Right atrium auricular region (tissue), 2 donors: ENCODE data around the gene ATG2A. TPM values are rescaled to one million over a fixed set of nuclear protein-coding genes. Genes with fewer than 3 reads are reported as not detected.

Source experiments
- DNase-seq: peaks from one replicate; pipeline ENCODE4 v3.0.0-alpha.2; 2019; ENCODE audit warnings: low spot score
- H3K27ac ChIP-seq, 2 donors: fragments of 200-600 bp; sonication (generic); 1 replicate in 1 of 2; 2 replicates in 1 of 2; pipeline ENCODE4 v1.5.1; 2016 to 2019
- H3K27me3 ChIP-seq, 2 donors: fragments of 200-600 bp; sonication (generic); one replicate each; pipeline versions ENCODE4 v1.5.1 to v1.6.0; 2017 to 2019
- H3K36me3 ChIP-seq: fragments of 200-600 bp; sonication (generic); one replicate; pipeline ENCODE4 v1.5.1; 2016
- H3K4me1 ChIP-seq, 2 donors: fragments of 200-600 bp; sonication (generic); one replicate each; pipeline versions ENCODE4 v1.5.1 to v1.6.0; 2017 to 2019
- H3K4me3 ChIP-seq, 2 donors: fragments of 200-600 bp; sonication (generic); 1 replicate in 1 of 2; 2 replicates in 1 of 2; pipeline ENCODE4 v1.5.1; 2017 to 2019; ENCODE audit warnings: mild to moderate bottlenecking in 1 of 2, moderate library complexity in 1 of 2
- H3K9me3 ChIP-seq, 2 donors: fragments of 200-600 bp; sonication (generic); one replicate each; pipeline ENCODE4 v1.5.1; 2019
- CTCF ChIP-seq, 2 donors: fragments of 200-600 bp; sonication (generic); IDR thresholded peaks; one replicate each; pipeline ENCODE4 v1.5.1; 2019; ENCODE audit warnings: antibody characterized with exemption in 2 of 2
- total RNA-seq, 2 donors: library from RNA; depleted of rRNA; stranded (reverse); fragments of >200 nt; gene quantifications; one replicate each; pipeline ENCODE4 v1.1.0, GENCODE V29; 2016

Gene ATG2A
- total RNA-seq, 2 donors from 2014 or later = 16.0 to 24.1 TPM

DNA sequence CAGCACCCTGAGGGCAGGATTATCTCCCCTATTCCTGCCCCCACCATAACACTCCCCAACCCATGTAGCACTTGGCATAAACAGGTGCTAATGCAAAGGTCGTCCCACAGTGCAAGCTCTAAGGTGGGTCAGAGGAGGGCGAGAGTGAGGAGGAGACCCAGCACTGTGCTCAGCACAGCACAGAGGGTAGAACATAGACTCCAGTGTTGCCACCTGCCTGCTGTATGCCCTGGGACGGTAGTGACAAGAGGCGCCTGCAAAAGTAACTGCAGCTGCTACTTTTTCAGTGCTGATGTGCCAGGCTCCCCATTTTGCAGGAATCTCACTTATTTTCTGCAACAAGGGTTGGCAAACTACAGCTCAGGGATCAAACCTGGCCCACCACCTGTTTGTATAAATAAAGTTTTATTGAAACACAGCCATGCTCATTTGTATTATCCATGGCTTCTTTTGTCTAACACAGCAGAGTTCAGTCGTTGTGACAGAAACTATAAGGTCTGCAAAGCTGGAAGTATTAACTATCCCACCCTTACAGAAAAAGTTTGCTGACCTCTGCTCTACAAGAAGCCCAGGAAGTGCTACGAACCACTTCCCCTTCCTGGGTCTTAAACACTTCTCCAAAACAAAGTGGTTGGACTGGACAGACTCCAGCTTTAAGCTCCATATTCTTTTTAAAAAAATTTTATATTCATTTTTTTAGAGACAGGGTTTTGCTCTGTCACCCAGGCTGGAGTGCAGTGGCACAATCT is 55.6 kb downstream of the ATG2A start:
- no peak for TF ChIP-seq CTCF (IDR thresholded peaks at IDR 0.05)

DNA sequence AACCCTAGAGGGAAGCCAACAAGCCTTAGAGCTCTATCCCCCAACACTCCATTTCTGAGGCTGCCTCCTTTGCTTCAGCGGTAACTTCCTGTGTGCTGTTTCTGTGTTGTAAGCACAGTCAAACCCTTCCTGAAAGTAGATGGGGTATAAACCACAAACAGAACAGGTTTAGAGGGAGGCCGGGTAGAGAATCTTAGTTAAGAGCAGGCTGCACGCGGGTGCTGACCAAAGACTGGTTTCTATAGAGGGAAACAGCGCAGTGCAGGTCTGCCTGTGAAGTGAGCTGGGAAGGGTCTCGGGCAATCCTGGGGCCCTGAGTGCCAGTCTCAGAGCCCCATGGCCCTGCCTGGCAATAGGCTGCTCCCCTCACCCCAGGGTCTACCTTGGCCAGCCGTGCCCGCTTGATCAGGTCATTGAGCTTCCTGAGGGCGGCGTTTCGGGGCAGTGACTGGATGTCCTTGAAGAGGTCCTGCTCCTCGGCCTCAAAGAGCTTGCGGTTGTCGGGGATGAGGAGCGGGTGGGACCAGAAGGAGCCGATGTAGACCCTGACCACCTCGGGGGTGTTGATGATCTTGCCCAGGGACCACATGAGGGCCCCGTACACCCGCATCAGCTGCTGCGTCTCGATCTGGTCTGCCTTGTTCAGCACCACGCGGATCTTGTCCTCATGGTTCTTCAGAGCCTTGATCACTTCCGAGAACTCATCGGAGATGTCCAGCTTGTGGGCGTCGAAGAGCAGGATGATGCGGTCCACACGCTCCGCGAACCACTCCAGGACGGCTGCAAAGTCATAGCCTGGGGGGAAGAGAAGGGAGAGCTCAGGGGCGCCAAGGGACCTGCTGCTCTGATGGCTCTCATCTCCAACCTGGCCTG is 57.2 kb downstream of the ATG2A start:
- H3K4me1 ChIP-seq = peaks cover 7 to 96% of the 10 kb centered on the region in 2 donors
- no peak overlapping the region for H3K4me3 ChIP-seq
- H3K27ac ChIP-seq = peak overlapping the region; percentile 72 to 87
- H3K9me3 ChIP-seq = no peaks in the 10 kb centered on the region
- H3K27me3 ChIP-seq = no peaks in the 10 kb centered on the region
- no peak for DNase-seq
- peaks cover 17% of the 10 kb centered on the region for H3K36me3 ChIP-seq
- TF ChIP-seq CTCF (IDR thresholded peaks at IDR 0.05) = no peak

More for the DNA sequence above, 55.6 kb downstream of the ATG2A start:
- Histone ChIP-seq H3K36me3 (peaks cover 17% of the 10 kb centered on the region), H3K4me3 (no peak overlapping the region), H3K4me1 (peaks cover 3 to 96% of the 10 kb centered on the region in 2 donors), H3K27ac (peak overlapping the region; percentile 91 to 96), H3K9me3 (no peaks in the 10 kb centered on the region), H3K27me3 (no peaks in the 10 kb centered on the region)
- DNase-seq = no peak

GRCh38 chr11:64858467-64859263 is 58.3 kb downstream of the ATG2A start:
- Histone ChIP-seq H3K9me3 (no peaks in the 10 kb centered on the region), H3K4me3 (no peak overlapping the region), H3K27me3 (no peaks in the 10 kb centered on the region), H3K4me1 (peaks cover 7 to 96% of the 10 kb centered on the region in 2 donors), H3K36me3 (peaks cover 27% of the 10 kb centered on the region), H3K27ac (peak overlapping the region; percentile 72 to 87)
- TF ChIP-seq CTCF (IDR thresholded peaks at IDR 0.05) = no peak
- no peak for DNase-seq

DNA sequence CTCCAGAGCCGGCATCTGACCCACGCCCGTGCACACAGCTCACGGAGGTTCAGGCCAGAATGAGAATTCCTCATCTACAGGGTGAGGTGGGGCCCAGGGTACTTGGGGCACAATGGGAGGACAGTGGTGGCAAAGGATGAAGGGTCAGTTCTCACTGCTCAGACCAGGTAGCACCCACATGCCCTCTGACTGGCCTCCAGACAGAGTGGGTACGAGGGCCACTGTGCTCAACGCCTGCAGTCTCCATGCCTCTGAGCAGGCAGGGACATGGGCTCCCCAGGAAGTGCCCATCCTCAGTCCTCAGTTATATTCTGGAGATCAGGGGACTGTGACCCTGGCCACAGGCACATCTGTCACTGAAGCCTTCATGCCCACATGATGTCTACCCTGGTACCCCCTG is 59.5 kb downstream of the ATG2A start:
- Histone ChIP-seq H3K9me3 (no peaks in the 10 kb centered on the region), H3K4me3 (no peak overlapping the region), H3K27me3 (no peaks in the 10 kb centered on the region), H3K36me3 (peaks cover 37% of the 10 kb centered on the region), H3K4me1 (peaks cover 7 to 96% of the 10 kb centered on the region in 2 donors), H3K27ac (peak overlapping the region; percentile 72 to 87)
- no peak for TF ChIP-seq CTCF (IDR thresholded peaks at IDR 0.05)
- DNase-seq = no peak

GRCh38 chr11:64856382-64857227 is 60.4 kb downstream of the ATG2A start:
- peak; percentile 94 for DNase-seq
- Histone ChIP-seq H3K27ac (peak overlapping the region; percentile 72 to 87), H3K4me1 (peaks cover 7 to 96% of the 10 kb centered on the region in 2 donors), H3K4me3 (no peak overlapping the region), H3K27me3 (no peaks in the 10 kb centered on the region), H3K36me3 (peaks cover 40% of the 10 kb centered on the region), H3K9me3 (no peaks in the 10 kb centered on the region)
- no peak for TF ChIP-seq CTCF (IDR thresholded peaks at IDR 0.05)
